ENCODE measurements around the gene SLC37A1.

The SLC37A1 gene

DNA sequence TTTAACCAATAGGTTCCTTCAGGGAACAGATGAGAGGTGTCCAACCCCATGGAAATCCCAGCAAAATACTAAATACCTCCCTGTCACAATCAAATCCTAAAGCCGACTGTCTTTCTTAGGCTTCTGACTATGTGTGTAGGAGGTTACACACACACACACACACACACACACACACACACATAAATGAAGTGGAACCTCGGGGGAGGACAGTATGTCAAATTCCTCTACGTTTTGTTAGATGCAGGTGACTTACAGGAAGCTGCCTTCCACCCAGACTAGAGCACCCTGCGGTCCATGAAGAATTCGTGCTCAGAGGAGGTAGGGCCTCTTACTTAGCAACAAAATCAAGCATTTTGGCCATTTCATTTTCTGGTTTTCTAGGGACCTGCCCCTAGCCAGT is 34.1 kb upstream of the SLC37A1 start:
- no peak for DNase-seq

DNA sequence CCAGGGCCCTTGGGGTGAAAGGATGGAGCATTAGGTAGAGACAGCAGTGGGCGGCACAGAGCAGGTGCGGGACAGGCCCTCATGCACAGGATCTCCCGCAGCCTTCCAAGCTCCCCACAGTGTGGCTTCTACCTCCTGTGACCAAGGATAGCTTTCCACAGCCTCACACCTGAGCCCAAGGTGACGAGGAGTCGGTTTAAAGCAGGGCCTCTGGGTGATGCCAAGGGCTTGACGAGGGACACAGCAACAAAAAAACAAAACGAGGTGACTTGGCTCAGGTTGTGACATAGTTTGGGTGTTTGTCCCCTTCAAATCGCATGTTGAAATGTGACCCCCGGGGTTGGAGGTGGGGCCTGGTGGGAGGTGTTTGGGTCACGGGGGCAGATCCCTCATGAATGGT is 32.9 kb upstream of the SLC37A1 start:
- DNase-seq = no peak

DNA sequence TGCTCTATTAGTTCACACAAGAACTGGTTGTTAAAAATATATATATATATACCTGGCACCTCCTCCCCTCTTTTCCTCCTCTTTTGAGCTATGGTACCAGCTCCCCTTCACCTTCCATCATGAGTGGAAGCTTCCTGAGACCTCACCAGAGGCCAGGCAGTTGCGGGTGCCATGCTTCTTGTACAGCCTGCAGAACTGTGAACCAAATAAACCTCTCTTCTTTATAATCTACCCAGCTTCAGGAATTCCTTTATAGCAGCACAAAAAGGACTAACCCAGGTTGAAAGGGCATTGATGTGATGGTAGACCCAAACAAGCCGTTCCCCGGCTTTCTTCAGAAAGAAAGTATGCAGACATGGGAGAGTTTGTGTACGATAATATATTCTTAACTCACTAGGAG is 32.5 kb upstream of the SLC37A1 start:
- DNase-seq = no peak

DNA sequence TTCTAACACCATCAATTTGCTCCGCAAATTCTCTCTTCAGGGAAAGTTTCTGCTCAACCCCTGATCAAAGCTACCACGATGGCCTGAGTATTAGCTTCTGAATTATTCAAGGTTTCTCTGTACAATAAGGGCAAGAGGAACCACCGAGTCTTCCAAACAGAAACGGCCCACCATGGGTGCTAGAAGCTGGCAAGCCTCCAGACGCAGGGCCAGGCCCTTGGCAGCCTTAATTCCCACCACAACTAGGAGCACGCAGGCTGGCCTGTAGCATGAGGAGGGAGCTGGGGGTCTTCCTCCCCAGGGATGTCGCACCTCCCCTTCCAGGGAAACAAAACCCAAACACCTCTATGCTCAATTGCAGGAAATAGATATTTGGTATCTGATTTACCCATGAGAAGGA is 28.7 kb upstream of the SLC37A1 start:
- no peak for DNase-seq

DNA sequence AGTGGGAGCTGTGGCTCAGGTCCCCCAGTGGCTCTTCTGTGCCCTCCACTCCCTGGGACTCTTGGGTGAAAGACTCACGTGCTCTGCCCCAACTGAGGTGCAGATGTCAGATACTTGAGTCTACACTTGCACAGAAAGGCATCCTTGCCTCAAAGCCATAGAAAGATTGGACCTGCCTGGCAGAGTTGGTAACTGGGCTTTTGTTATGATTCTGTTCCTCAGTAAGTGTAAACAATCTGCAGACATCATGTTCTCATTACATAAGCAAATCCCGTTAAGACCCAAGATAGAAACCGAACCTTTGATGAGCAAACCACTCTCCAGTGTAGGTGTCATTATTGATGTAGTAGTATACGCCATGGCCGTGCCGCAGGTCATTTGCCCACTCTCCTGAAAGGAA is 27.6 kb upstream of the SLC37A1 start:
- no peak for DNase-seq

DNA sequence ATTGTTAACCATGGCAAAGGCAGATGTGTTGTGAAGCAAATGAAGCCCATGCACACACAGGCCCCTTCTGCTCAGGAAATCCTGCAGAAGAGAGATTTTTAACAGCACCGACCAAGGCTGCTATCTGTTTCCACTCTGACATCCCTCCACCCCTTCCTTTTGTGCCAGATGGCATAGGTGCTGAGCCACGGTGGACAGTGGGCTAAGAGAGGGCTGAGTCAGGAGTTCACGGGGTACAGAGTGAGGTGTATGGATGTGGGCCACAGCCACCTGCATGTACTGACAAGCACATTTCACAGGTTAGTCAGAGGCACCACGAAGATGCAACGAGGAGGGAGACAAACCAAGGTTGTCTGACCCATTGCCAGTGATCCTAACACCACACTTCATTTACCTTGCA is 27.1 kb upstream of the SLC37A1 start:
- DNase-seq = no peak

DNA sequence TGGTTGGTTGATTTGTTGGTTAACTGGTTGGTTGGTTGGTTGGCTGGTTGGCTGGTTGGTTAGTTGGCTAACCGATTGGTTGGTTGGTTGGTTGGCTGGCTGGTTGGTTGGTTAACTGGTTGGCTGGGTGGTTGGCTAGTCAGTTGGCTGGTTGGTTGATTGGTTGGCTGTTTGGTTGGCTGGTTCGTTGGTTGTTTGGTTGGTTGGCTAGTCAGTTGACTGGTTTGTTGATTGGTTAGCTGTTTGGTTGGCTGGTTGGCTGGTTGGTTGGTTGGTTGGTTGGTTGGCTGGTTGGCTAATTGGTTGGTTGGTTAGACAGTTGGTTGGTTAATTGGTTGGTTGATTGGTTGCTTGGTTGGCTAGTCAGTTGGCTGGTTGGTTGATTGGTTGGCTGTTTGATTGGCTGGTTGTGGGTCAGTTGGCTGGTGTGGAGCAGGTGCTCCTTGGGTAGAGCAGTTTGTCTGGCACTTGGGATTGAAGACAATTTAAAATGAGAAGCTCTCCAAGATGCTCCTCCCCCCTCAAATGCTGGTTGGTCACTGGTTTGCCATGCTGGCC is 24.6 kb upstream of the SLC37A1 start:
- DNase-seq = no peak

DNA sequence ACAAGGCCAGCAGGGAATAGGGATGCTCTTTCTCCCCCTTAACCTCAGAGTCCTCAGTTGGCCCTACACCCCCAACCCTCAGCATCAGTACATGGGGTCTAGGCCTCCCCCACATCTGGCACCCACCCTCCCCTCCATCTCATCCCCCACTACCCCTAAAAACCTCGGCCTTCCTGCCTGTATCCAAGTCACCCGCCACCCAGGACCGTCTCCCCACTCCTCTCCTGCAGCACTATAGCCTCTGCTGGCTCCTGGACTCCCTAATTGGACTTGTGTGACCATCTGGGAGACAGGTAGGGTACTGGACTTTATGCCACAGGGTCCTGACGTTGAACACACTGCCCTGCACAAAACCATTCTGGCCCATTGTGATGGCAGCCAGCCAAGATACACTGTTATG is 23.7 kb upstream of the SLC37A1 start:
- DNase-seq = no peak

DNA sequence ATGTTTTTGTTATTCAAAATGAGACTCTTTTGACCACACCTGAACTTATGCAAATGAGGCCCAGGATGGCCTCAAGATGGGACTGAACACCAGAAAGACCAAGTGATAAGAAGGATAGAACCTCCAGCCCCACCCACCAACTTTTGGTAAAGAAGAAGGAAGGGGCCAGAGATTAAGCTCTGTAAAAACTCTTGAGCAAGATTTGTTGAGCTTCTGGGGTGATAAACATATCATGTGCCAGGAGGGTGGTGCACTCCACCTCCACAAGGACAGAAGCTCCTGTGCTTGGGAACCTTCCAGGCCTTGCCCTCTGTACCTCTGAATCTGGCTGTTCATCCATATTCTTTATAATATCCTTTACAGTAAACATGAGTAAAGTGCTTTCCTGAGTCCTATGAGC is 22.9 kb upstream of the SLC37A1 start:
- DNase-seq = no peak

DNA sequence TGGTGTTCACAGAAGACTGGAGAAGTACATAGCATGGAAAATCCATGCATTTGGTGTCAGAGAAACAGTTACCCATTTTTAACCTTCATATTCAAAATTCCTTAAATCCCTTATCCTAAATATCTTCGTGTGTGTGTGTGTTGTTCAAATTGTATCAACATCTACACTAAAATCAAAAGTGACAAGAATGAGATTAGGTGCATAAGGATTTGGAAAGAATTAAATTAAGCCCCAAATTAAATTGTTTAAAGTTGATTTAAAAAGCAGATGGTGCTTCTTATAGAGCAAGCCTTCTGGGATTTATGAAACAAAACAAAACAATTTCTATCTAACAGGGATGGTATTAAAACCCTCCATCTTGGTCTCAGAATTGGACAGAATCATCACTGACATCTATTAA is 22.3 kb upstream of the SLC37A1 start:
- DNase-seq = no peak

DNA sequence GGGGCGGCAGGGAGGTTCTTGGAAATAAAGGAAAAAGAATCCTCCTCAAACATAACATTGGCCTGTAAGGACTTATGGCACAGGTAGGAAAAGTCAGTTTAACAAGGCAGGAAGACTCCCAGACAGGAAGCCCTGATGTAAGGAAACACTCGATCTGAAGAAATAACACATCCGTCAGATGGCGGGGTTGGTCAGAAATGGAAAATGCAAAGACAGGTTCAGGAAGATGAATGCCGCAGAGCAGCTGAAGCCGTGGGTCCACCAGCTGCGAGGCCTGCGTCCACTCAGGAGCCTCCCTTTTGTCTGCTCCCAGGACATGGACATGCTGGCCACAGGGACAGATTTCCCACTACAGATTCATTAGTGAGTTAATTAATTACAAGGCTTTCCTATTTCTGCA is 21.5 kb upstream of the SLC37A1 start:
- DNase-seq = no peak

DNA sequence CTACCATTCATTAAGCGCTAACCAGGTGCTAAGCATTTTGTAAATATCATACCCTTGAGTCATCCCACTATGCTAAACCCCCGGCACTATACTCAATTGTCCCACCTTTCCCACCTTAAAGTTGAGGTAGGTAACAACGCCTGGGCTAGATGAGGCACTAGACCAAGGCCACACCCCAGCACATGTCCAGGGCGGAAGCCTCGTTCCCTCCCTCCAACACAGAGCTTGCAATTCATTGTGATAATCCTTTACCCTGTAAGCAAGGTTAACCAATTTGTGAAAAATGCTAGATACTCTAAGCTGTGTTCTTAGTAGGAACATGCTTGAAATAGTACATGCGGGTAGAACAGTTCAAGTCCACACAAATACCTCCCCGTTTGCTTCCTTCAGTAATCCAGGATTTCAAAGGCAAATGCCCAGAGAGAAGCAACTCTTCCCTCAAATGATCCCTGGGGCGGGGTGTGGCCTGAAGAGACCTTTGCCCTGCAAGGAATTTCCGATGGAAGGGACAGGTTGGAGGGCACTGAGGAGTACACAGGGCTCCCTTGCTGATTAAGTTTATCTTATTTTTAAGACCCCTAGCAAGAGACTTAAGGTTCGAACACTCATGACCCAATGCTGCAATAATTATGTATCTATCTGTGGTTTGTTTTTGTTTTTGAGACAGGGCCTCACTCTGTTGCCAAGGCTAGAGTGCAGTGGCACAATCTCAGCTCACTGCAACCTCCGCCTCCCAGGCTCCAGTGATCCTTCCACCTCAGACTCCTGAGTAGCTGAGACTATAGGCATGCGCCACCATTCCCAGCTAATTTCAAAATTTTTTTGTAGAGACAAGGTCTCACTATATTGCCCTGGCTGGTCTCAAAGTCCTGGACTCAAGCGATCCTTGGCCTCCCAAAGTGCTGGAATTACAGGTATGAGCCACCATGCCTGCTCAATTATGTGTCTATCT is 20.3 kb upstream of the SLC37A1 start:
- no peak for DNase-seq

DNA sequence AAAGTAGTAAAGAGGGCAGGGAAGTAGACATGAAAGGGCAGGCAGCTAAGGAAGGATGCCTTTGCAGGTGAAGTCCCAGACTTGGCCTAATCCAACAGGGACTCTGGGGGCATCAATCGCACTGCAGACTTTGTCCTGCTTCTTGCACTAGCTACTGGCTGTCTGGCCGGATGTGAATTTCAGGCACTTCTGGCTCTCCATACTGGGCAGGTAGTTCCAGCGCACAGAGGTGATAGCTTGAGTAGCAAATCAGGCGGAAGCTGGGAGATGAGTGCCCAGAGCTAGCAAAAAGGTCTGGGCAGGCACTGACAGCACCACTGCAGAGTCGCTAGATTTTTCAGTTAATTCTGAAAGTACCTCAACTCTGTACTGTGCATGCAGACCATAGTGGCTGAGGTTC is 18.6 kb upstream of the SLC37A1 start:
- no peak for DNase-seq

DNA sequence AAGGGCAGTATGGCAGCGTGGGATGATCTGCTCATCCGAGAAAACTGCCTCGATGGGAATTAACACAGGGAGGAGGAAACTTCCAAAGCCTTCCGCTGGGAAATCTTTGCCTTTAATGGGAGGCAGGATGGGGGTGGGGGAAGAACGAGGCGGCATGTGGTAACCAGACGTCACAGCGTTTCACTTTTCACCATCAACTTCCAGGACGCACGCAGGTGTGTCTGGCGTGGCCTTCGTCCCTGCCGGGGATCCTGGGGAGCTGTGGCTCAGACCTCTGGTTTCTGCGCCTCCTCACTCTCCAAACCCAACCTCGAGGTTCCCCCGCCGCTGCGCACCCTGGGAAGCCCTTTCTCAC is 17.9 kb upstream of the SLC37A1 start:
- DNase-seq = no peak

DNA sequence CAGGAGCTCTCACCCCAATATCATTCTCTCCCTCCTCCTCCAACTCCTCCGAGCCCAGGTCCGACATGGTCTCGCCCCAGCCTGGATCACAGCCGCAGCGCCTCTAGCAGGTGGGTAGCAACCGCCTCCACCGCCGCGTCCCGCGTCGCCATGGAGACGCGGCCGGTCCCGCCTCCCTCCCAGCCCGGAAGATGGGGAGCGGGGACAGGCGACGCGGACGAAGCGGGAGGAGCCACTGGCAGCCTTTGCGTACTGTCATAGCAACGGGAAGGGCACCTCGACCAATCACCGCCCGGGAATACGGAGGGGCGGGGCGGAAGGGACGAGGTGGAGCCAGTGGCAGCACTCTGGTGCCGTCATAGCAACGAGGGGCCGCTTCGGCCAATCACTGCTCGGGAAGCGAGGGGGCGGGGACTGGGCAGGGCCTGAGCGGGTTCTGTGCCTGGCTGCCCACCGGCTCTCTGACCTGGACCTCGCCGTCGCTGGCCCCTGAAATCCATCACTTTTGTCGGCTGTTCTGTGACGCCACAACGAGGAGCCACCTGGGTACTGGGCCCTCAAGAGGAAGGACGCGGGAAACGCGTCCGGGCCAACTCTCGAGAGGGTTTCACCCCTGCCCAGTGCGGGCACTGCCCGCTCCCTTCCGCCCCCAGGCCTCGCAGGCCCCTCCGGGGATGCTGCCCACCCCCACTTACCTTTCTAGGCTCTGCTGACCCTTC is 17.4 kb upstream of the SLC37A1 start, which contains the start of gene RSPH1:
TSS of gene RSPH1 (minus strand) at position 105 of the 719 bp plus-strand sequence. CDS start at position 67, 38 bp downstream.
- DNase-seq = peak; percentile 98

DNA sequence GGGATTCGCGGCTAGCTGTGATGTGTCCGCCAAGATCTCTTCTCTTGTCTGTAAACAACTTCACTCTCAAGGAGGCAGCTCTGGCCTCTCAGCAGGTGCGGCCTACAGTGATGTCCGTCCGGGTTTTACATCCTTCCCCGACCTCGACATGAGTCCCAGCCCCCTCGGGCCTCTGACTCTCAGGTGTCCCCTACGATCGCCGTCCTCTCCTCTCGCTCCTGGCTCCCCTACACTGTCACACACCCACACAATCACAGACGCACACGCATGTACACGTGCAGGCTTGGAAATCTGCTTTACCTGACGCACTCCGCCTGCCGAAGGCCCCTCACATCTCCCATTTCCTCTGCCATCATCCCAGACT is 16.8 kb upstream of the SLC37A1 start:
- no peak for DNase-seq

DNA sequence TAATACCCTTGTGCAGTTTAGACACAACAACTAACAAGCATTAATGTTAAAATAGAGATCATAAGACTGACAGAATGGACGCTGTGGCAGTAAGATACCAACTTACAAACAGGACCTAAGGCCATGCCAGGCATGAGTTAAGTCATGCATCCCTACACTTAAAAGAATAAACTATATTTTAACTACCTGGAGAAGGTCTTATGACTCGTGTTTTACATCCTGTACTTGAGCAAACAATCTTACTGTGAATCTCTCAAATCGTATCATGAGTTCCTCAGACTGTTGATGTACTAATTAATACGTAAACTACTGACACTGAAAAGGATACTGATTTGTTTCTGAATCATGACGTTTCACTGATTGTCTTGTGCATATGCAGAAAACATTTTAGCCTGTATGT is 15.6 kb upstream of the SLC37A1 start:
- no peak for DNase-seq

DNA sequence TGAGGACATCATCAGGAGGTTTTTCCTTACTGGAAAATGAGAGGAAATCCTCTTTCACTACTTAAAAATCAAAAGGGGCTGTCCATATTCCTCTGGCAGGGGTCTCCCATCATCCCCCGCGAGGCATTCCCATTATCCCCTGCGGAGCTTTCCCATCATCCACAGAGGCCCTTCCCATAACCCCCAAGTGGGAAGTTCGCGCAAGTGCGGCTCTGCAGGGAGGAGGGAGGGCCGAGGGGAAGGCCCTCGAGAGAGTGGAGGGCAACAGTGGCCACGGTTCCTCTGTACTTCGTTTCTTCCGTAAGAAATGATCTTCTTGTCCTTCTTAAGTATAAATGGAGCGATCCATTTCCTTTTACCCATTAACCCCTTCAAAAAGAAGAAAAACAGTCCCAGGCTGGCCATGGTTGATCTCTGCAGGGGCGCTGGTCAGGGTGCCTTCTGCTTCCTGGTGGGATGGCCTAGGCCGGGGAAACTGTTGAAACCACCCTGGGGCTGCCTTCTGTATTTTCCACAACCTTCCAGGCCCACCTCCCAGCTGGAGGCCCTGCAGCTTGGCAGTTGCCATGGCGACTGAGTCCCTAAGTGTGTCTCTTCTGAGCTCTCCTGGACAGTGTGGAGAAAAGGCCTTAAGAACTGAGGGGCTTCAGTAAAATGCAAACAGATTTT is 14.1 kb upstream of the SLC37A1 start:
- no peak for DNase-seq

DNA sequence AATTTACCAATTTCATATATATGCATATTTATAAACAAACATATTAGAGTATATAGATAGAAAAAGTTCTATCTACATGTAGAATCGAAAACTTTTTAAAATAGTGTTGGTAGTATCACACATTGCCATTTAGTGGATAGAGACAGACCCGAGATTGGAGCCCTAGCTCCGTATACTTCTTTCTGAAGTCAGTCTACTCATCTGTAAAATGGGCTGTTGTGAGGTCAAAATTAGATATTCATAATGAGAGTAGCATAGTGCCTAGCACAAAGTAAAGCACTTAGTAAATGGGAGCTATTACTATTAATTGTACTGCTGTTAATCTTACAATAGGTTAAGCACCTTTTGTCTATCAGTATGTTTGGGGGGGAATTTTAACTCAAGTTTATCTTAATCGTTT is 13.4 kb upstream of the SLC37A1 start:
- DNase-seq = no peak

DNA sequence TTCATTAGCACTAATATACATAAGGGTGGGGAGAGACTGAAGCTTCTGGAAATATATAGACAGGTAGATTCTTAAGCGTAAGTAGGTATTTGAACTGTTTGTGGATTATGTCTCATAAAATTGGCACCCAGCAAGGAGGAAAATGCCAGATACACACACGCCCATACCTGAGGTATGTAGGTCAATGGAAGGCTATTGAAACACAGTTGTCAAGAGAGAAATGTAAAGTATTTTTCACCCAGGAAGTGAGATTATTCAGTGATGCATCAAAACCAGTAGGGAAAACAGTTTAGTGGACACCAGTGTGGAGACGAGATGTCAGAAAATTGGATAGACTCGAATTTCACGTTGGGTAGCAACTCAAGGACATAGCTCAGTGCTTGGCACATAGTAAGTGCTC is 12.9 kb upstream of the SLC37A1 start:
- no peak for DNase-seq

DNA sequence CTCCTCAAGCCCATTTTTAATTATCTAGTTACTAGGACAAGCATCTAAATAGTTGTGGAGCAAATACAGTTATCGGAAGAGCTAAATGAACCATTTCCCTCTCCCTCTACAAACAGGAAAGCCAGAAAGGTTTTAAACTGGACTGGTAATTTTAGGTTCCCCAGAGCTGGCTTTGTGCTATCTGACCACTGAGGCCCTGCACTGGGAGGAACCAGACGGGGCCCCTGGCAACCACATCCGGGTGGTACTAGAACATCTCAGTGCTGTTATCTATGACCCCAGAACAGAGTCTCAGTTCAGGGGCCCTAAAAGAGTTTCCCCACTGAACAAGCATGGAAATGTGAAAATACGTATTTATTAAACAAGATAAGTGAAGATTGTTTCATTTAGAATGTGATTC is 9.9 kb upstream of the SLC37A1 start:
- DNase-seq = no peak

DNA sequence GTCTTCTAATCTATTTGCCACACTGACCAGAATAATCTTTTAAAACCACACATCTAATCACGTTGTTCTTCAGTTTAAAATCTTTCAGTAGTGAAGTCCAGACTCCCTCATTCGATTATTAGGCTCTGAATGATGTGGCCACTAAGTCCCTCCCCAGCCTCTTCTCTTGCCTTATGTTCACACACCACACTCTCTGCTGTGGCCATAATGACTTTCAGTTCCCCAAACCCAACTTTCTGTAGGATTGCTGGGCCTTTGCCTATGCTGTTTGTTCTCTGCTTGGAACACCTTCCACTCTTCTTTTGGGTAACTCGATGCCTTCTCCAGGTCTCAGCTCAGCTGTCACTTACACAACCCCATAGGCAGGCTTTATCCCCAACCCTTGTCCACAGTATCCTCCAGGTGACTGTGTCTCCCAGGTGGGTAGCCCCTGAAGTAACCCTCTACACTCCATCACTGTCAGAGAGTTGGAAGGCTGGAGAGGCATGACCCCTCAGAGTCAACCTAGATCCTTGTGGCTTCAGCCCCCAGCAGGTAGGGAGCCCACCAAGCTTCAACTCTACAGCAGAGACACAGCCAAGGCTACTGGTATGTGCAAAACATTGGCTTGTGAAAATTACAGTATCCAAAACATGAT is 8.4 kb upstream of the SLC37A1 start:
- DNase-seq = no peak

DNA sequence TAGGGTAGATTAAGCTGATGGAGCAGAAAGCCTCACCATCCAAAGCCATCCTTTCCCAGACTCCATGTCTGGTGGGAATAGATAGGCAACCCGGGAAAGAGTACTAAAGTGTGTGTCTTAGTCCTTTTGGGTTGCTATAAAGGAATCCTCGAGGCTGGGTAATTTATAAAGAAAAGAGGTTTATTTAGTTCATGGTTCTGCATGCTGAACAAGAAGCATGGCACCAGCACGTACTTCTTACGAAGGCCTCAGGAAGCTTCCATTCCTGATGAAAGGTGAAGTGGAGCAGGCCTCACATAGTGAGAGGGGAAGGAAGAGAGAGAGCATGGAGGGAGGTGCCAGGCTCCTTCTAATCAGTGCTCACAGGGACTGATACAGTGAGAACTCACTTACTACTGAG is 6.2 kb upstream of the SLC37A1 start:
- DNase-seq = no peak
